IMR-90 (cell line): Measurements from ENCODE around the gene NALCN. TPM values are rescaled to one million over a fixed set of nuclear protein-coding genes. Genes with fewer than 3 reads are reported as not detected.

Experiments used
- ATAC-seq: fragments of 200-7000 bp; cut with Tn5 transposase; 2 replicates; pipeline ENCODE4 v1.9.1; 2020; ENCODE audit warnings: low read depth, mild to moderate bottlenecking, moderate library complexity
- BruUV-seq: library from RNA; stranded (reverse); fragments of 400-500 nt; replicated peaks from 2 replicates; lab custom pipeline; 2021; lab: Mats Ljungman, UMichigan
- CTCF ChIA-PET: fragments of 300-600 bp; formaldehyde crosslinking; extraction: SDS; loops from one replicate; lab custom pipeline; 2021; ENCODE audit warnings: antibody characterized with exemption; lab: Yijun Ruan, JAX
- POLR2A ChIA-PET: fragments of 300-600 bp; sonication (Branson Sonifier 250); formaldehyde crosslinking; loops from one replicate; lab custom pipeline; 2022; ENCODE audit warnings: antibody characterized with exemption; ENCODE audit not compliant: unreplicated experiment; lab: Charles Lee
- DNase-seq: peaks from one replicate; pipeline ENCODE4 v3.0.0; 2013
- H2AFZ ChIP-seq: replicated peaks from 2 replicates; pipeline ENCODE3; 2013; ENCODE audit warnings: low read length, mild to moderate bottlenecking; ENCODE audit not compliant: poor library complexity
- H2AK5ac ChIP-seq: 2 replicates; pipeline ENCODE4 v1.6.1; 2013; ENCODE audit warnings: low read depth, low read length, inconsistent platforms
- H2AK9ac ChIP-seq: replicated peaks from 2 replicates; pipeline ENCODE3; 2013; ENCODE audit warnings: mild to moderate bottlenecking, low read depth, low read length, moderate library complexity; ENCODE audit not compliant: poor library complexity
- H2BK120ac ChIP-seq: 2 replicates; pipeline ENCODE4 v1.6.1; 2013; ENCODE audit warnings: low read depth, low read length, inconsistent platforms
- H2BK15ac ChIP-seq: 3 replicates; pipeline ENCODE4 v1.6.1; 2013; ENCODE audit warnings: low read depth, low read length, inconsistent platforms
- H2BK20ac ChIP-seq: 2 replicates; pipeline ENCODE4 v1.6.1; 2013; ENCODE audit warnings: low read depth, mild to moderate bottlenecking, inconsistent platforms, low read length, moderate library complexity
- H2BK5ac ChIP-seq: 2 replicates; pipeline ENCODE4 v1.6.1; 2013; ENCODE audit warnings: mild to moderate bottlenecking, low read depth, low read length, inconsistent platforms; ENCODE audit not compliant: poor library complexity, severe bottlenecking
- H3K14ac ChIP-seq: replicated peaks from 2 replicates; pipeline ENCODE4 v1.6.1; 2013; ENCODE audit warnings: low read depth, low read length, inconsistent platforms
- H3K18ac ChIP-seq: 2 replicates; pipeline ENCODE4 v1.6.1; 2013; ENCODE audit warnings: low read depth, low read length, control low read depth
- H3K23ac ChIP-seq: 2 replicates; pipeline ENCODE4 v1.6.1; 2013; ENCODE audit warnings: low read depth, low read length, inconsistent platforms
- H3K27ac ChIP-seq: 2 replicates; pipeline ENCODE4 v1.5.1; 2013; ENCODE audit warnings: mild to moderate bottlenecking, control low read depth, low read length; ENCODE audit not compliant: insufficient read depth
- H3K27me3 ChIP-seq: 2 replicates; pipeline ENCODE4 v1.6.1; 2013; ENCODE audit warnings: low read length; ENCODE audit not compliant: control insufficient read depth, insufficient read depth
- H3K36me3 ChIP-seq: 2 replicates; pipeline ENCODE4 v1.6.1; 2013; ENCODE audit warnings: low read length, mixed read lengths; ENCODE audit not compliant: control insufficient read depth, insufficient read depth
- H3K4ac ChIP-seq: 2 replicates; pipeline ENCODE4 v1.6.1; 2013; ENCODE audit warnings: low read depth, low read length, inconsistent platforms
- H3K4me1 ChIP-seq: 2 replicates; pipeline ENCODE4 v1.6.1; 2013; ENCODE audit warnings: low read length, mixed read lengths; ENCODE audit not compliant: control insufficient read depth, insufficient read depth
- H3K4me2 ChIP-seq: 2 replicates; pipeline ENCODE4 v1.6.1; 2013; ENCODE audit warnings: low read depth, mild to moderate bottlenecking, control low read depth, low read length, moderate library complexity
- H3K4me3 ChIP-seq: 2 replicates; pipeline ENCODE4 v1.5.1; 2013; ENCODE audit warnings: low read depth, mild to moderate bottlenecking, control low read depth, low read length, moderate library complexity; ENCODE audit not compliant: insufficient read depth
- H3K56ac ChIP-seq: 2 replicates; pipeline ENCODE4 v1.6.1; 2013; ENCODE audit warnings: low read length, inconsistent platforms; ENCODE audit not compliant: insufficient read depth; ENCODE audit errors: extremely low read depth
- H3K79me1 ChIP-seq, 2 experiments: 2 replicates each; pipeline ENCODE4 v1.6.1; 2013; ENCODE audit warnings: low read length in 2 of 2, inconsistent platforms in 1 of 2, low read depth in 1 of 2
- H3K9ac ChIP-seq: 2 replicates; pipeline ENCODE4 v1.6.1; 2013; ENCODE audit warnings: low read depth, low read length, control low read depth
- H3K9me1 ChIP-seq: 2 replicates; pipeline ENCODE4 v1.6.1; 2013; ENCODE audit warnings: low read length, inconsistent platforms; ENCODE audit not compliant: insufficient read depth
- H3K9me3 ChIP-seq: 2 replicates; pipeline ENCODE4 v1.6.1; 2013; ENCODE audit warnings: low read length; ENCODE audit not compliant: control insufficient read depth, insufficient read depth
- H4K20me1 ChIP-seq: 2 replicates; pipeline ENCODE4 v1.6.1; 2013; ENCODE audit warnings: low read length, inconsistent platforms; ENCODE audit not compliant: insufficient read depth
- H4K5ac ChIP-seq: 2 replicates; pipeline ENCODE4 v1.6.1; 2013; ENCODE audit warnings: mild to moderate bottlenecking, low read depth, low read length, control low read depth
- H4K8ac ChIP-seq, 2 experiments: 2 replicates each; pipeline ENCODE4 v1.6.1; 2013; ENCODE audit warnings: low read depth in 2 of 2, low read length in 2 of 2, control low read depth in 1 of 2, inconsistent platforms in 1 of 2
- H4K91ac ChIP-seq: 2 replicates; pipeline ENCODE4 v1.6.1; 2013; ENCODE audit warnings: low read depth, low read length, inconsistent platforms; ENCODE audit not compliant: insufficient read depth
- FOS ChIP-seq: fragments of 150-350 bp; IDR thresholded peaks from 2 replicates; pipeline ENCODE4 v1.6.1; 2016; ENCODE audit warnings: low read depth, low read length
- WGBS, 2 experiments: methylation state at CpG; one replicate each; pipeline versions ENCODE4 v1.1.5 to v1.1.7; 2013; ENCODE audit warnings: missing lambda C conversion rate in 2 of 2; ENCODE audit not compliant: insufficient read length in 1 of 2; ENCODE audit errors: extremely low coverage in 2 of 2; 5-methylcytosine and 5-hydroxymethylcytosine counted together
- dilution Hi-C: fragments of 300-500 bp; cut with HindIII; formaldehyde crosslinking; loops from one replicate; pipeline ENCODE4 v1.14.3; 2018; ENCODE audit warnings: low sequenced_read_pairs; ENCODE audit not compliant: unreplicated experiment
- in situ Hi-C: fragments of 300-500 bp; cut with MboI; formaldehyde crosslinking; loops from 3 replicates; pipeline ENCODE4 v1.14.3; 2019; ENCODE audit warnings: low sequenced_read_pairs, inconsistent platforms, mixed read lengths
- intact Hi-C: fragments of 100-400 bp; cut with micrococcal nuclease; formaldehyde crosslinking; loops from 2 replicates; pipeline ENCODE4 v1.10.0; 2022
- polyA plus RNA-seq, 3 experiments: library from polyadenylated mRNA; depleted of rRNA; stranded (reverse); fragments of >200 nt; gene quantifications; 2 replicates each; pipeline ENCODE4 v1.2.3, GENCODE V29; 2012; ENCODE audit warnings: low replicate concordance in 1 of 3
- total RNA-seq: library from RNA; depleted of rRNA; stranded (reverse); fragments of >200 nt; gene quantifications from 2 replicates; pipeline ENCODE4 v1.2.3, GENCODE V29; 2012
- TF ChIP-seq, protein P1 (sequence below): conservative IDR thresholded peaks from 2 replicates; pipeline ENCODE4 v1.5.1; 2012; ENCODE audit warnings: mild to moderate bottlenecking, low read depth, low read length, improper control_type of control experiment

NALCN gene
- total and polyA plus RNA-seq, 2 of the 4 experiments (the other 2 are of a cell fraction) = 2.9 to 4.8 TPM

DNA sequence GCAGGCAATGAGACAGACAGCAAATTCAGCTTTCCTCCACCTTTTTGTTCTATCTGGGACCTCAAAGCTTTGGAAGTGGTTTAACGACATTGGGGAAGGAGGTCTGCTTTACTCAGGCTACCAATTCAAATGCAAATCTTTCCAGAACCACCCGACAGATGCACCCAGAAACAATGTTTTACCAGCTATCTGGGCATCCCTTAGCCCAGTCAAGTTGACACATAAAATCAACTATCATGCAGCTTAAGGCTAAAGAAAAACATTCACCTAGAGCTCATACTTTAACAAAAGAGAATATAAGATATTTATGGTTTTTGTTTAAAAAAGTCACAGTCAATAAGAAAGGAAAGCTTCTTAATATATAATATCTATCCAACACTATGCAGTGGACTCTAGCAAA, 246.0 kb downstream of the NALCN start:
- no TSS peak for BruUV-seq
- Histone ChIP-seq H3K23ac (no peak overlapping the region), H3K27ac (no peak overlapping the region), H3K4me1 (no peaks in the 10 kb centered on the region), H3K56ac (no peak overlapping the region), H2AFZ (no peak overlapping the region), H2BK15ac (no peak overlapping the region), H2AK5ac (no peak overlapping the region), H4K20me1 (no peaks in the 10 kb centered on the region), H3K14ac (no peak overlapping the region), H3K36me3 (no peaks in the 10 kb centered on the region), H3K9me3 (no peaks in the 10 kb centered on the region), H2BK20ac (no peak overlapping the region), H4K91ac (no peak overlapping the region), H3K9me1 (no peaks in the 10 kb centered on the region), H2BK5ac (no peak overlapping the region), H2BK120ac (no peak overlapping the region), H3K18ac (no peak overlapping the region), H3K79me1 (no peaks in the 10 kb centered on the region), H2AK9ac (no peak overlapping the region), H4K8ac (no peak overlapping the region), H3K9ac (no peak overlapping the region), H4K5ac (no peak overlapping the region), H3K4ac (no peak overlapping the region), H3K27me3 (no peaks in the 10 kb centered on the region), H3K4me2 (no peak overlapping the region), H3K4me3 (no peak overlapping the region)
- in situ Hi-C loops = no loop called here
- ATAC-seq (no peak), DNase-seq (no peak)
- POLR2A ChIA-PET = no interaction called here
- CTCF ChIA-PET = interaction anchor here (1.4 to 1.5 kb wide), 2 partner anchors 8 to 328 kb away, joined by 3 read pairs; no protein-coding TSS in a partner anchor
- intact Hi-C loops = no loop called here
- WGBS, 2 experiments = no CpG with 5 or more reads among the region's 2 CpGs
- dilution Hi-C loops = no loop called here
- TF ChIP-seq, protein P1, sequence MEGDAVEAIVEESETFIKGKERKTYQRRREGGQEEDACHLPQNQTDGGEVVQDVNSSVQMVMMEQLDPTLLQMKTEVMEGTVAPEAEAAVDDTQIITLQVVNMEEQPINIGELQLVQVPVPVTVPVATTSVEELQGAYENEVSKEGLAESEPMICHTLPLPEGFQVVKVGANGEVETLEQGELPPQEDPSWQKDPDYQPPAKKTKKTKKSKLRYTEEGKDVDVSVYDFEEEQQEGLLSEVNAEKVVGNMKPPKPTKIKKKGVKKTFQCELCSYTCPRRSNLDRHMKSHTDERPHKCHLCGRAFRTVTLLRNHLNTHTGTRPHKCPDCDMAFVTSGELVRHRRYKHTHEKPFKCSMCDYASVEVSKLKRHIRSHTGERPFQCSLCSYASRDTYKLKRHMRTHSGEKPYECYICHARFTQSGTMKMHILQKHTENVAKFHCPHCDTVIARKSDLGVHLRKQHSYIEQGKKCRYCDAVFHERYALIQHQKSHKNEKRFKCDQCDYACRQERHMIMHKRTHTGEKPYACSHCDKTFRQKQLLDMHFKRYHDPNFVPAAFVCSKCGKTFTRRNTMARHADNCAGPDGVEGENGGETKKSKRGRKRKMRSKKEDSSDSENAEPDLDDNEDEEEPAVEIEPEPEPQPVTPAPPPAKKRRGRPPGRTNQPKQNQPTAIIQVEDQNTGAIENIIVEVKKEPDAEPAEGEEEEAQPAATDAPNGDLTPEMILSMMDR = no peak
- TF ChIP-seq FOS = no peak
